ENCODE data around the gene MAN1A1. TPM values are rescaled to one million over a fixed set of nuclear protein-coding genes. Genes with fewer than 3 reads are reported as not detected.

The MAN1A1 gene
- total and polyA plus RNA-seq, 2 experiments from 2014 or later, result 117 to 245 TPM

GRCh38 chr6:119227377-119227776 is 122.2 kb downstream of the MAN1A1 start:
- TF ChIP-seq, protein P1, sequence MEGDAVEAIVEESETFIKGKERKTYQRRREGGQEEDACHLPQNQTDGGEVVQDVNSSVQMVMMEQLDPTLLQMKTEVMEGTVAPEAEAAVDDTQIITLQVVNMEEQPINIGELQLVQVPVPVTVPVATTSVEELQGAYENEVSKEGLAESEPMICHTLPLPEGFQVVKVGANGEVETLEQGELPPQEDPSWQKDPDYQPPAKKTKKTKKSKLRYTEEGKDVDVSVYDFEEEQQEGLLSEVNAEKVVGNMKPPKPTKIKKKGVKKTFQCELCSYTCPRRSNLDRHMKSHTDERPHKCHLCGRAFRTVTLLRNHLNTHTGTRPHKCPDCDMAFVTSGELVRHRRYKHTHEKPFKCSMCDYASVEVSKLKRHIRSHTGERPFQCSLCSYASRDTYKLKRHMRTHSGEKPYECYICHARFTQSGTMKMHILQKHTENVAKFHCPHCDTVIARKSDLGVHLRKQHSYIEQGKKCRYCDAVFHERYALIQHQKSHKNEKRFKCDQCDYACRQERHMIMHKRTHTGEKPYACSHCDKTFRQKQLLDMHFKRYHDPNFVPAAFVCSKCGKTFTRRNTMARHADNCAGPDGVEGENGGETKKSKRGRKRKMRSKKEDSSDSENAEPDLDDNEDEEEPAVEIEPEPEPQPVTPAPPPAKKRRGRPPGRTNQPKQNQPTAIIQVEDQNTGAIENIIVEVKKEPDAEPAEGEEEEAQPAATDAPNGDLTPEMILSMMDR (IDR thresholded peaks at IDR 0.05; ENCODE audit: poor library complexity), result no peak
- TF ChIP-seq EZH2 (IDR thresholded peaks at IDR 0.05; ENCODE audit: borderline replicate concordance) (no peak), EZH2phosphoT487 (IDR thresholded peaks at IDR 0.05; ENCODE audit: low read depth, severe bottlenecking, unreplicated experiment) (no peak)
- H3K27ac ChIP-seq, result no peak overlapping the region
- no peak overlapping the region for H3K4me2 ChIP-seq
- peaks cover 63% of the 10 kb centered on the region for H3K79me2 ChIP-seq
- no peaks in the 10 kb centered on the region for H3K4me1 ChIP-seq (ENCODE audit: insufficient read depth)
- no peaks in the 10 kb centered on the region for H3K27me3 ChIP-seq
- H3K36me3 ChIP-seq (replicated peaks; ENCODE audit: insufficient read depth, low read depth), result no peaks in the 10 kb centered on the region
- DNase-seq (ENCODE audit: low spot score), result no peak
- 92% methylated on average over 2 of the region's 2 CpGs for WGBS (ENCODE audit: low lambda C conversion rate, missing lambda C conversion rate)
- H3K4me3 ChIP-seq, result no peak overlapping the region
- H4K20me1 ChIP-seq (ENCODE audit: insufficient read depth, poor library complexity, severe bottlenecking), result no peaks in the 10 kb centered on the region
- H3K9me2 ChIP-seq (replicated peaks; ENCODE audit: insufficient read depth), result no peaks in the 10 kb centered on the region
- no peaks in the 10 kb centered on the region for H3K9me3 ChIP-seq (ENCODE audit: low read depth)
- H2AFZ ChIP-seq, result no peak overlapping the region

DNA sequence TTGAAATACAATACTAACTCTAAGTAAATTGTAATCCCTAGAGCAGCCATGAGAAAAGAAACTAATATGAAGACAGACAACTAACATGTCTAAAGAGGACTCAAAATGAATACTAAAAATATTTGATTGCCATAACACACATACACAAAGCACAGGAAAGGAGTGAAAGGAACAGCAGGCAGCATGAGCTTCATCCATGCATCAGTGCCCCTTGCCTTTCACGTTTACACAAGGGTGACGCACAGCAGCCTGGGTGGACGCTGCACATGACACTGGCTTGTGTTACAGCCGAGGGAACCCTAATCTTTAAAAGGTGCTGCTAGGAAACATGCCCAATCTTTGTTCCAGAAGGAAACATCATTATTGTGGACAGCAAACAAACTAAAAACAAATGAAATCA is 123.5 kb downstream of the MAN1A1 start:
- Histone ChIP-seq H3K4me3 (no peak overlapping the region), H2AFZ (no peak overlapping the region), H3K9me2 (replicated peaks; ENCODE audit: insufficient read depth) (no peaks in the 10 kb centered on the region), H3K4me2 (no peak overlapping the region), H3K79me2 (peaks cover 68% of the 10 kb centered on the region), H3K9me3 (ENCODE audit: low read depth) (no peaks in the 10 kb centered on the region), H3K27ac (no peak overlapping the region), H3K27me3 (no peaks in the 10 kb centered on the region), H3K36me3 (replicated peaks; ENCODE audit: insufficient read depth, low read depth) (no peaks in the 10 kb centered on the region), H3K4me1 (ENCODE audit: insufficient read depth) (no peaks in the 10 kb centered on the region), H4K20me1 (ENCODE audit: insufficient read depth, poor library complexity, severe bottlenecking) (no peaks in the 10 kb centered on the region)
- 56% methylated on average over 4 of the region's 4 CpGs for WGBS (ENCODE audit: low lambda C conversion rate, missing lambda C conversion rate)
- TF ChIP-seq EZH2 (IDR thresholded peaks at IDR 0.05; ENCODE audit: borderline replicate concordance), result no peak
- no peak for DNase-seq (ENCODE audit: low spot score)

GRCh38 chr6:119224095-119224701 is 125.4 kb downstream of the MAN1A1 start:
- 87% methylated on average over 4 of the region's 4 CpGs for WGBS (ENCODE audit: low lambda C conversion rate, missing lambda C conversion rate)

GRCh38 chr6:119220452-119220851 is 129.1 kb downstream of the MAN1A1 start:
- DNase-seq (ENCODE audit: low spot score), result no peak
- Histone ChIP-seq H3K36me3 (replicated peaks; ENCODE audit: insufficient read depth, low read depth) (no peaks in the 10 kb centered on the region), H3K4me3 (no peak overlapping the region), H4K20me1 (ENCODE audit: insufficient read depth, poor library complexity, severe bottlenecking) (no peaks in the 10 kb centered on the region), H3K27me3 (no peaks in the 10 kb centered on the region), H3K9me2 (replicated peaks; ENCODE audit: insufficient read depth) (no peaks in the 10 kb centered on the region), H3K4me2 (no peak overlapping the region), H2AFZ (no peak overlapping the region), H3K9me3 (ENCODE audit: low read depth) (no peaks in the 10 kb centered on the region), H3K4me1 (ENCODE audit: insufficient read depth) (peaks cover 19% of the 10 kb centered on the region), H3K79me2 (peaks cover 64% of the 10 kb centered on the region), H3K27ac (no peak overlapping the region)
- TF ChIP-seq EZH2phosphoT487 (IDR thresholded peaks at IDR 0.05; ENCODE audit: low read depth, severe bottlenecking, unreplicated experiment), result no peak
- TF ChIP-seq, protein P1 (IDR thresholded peaks at IDR 0.05; ENCODE audit: poor library complexity), result no peak
- no peak for TF ChIP-seq EZH2 (IDR thresholded peaks at IDR 0.05; ENCODE audit: borderline replicate concordance)
- WGBS (ENCODE audit: low lambda C conversion rate, missing lambda C conversion rate), result 47% methylated on average over 1 of the region's 1 CpG

More at GRCh38 chr6:119224095-119224701, 125.4 kb downstream of the MAN1A1 start:
- Histone ChIP-seq H4K20me1 (ENCODE audit: insufficient read depth, poor library complexity, severe bottlenecking) (no peaks in the 10 kb centered on the region), H3K27ac (no peak overlapping the region), H3K36me3 (replicated peaks; ENCODE audit: insufficient read depth, low read depth) (no peaks in the 10 kb centered on the region), H3K9me2 (replicated peaks; ENCODE audit: insufficient read depth) (no peaks in the 10 kb centered on the region), H3K4me3 (no peak overlapping the region), H3K9me3 (ENCODE audit: low read depth) (no peaks in the 10 kb centered on the region), H3K79me2 (peaks cover 74% of the 10 kb centered on the region), H3K4me2 (no peak overlapping the region), H3K27me3 (no peaks in the 10 kb centered on the region), H2AFZ (no peak overlapping the region), H3K4me1 (ENCODE audit: insufficient read depth) (peaks cover 7% of the 10 kb centered on the region)
- TF ChIP-seq EZH2 (IDR thresholded peaks at IDR 0.05; ENCODE audit: borderline replicate concordance), result no peak
- TF ChIP-seq, protein P1 (IDR thresholded peaks at IDR 0.05; ENCODE audit: poor library complexity), result no peak
- no peak for TF ChIP-seq EZH2phosphoT487 (IDR thresholded peaks at IDR 0.05; ENCODE audit: low read depth, severe bottlenecking, unreplicated experiment)
- no peak for DNase-seq (ENCODE audit: low spot score)

Data from hepatocyte (in vitro differentiated cells).